Naive B cell (primary cell): ENCODE measurements around the gene ZBTB7A. TPM values are rescaled to one million over a fixed set of nuclear protein-coding genes. Genes with fewer than 3 reads are reported as not detected.
"Not testable (repeated sequence)": the region's sequence is repeated elsewhere in the genome, so short reads cannot be mapped to it uniquely, and the experiment has no call there.

Source experiments
- ATAC-seq, 2 donors: fragments of 150-1000 bp; cut with Tn5 transposase; 2 replicates each; pipeline ENCODE4 v1.10.0; 2021; ENCODE audit warnings: low read depth in 2 of 2, mild to moderate bottlenecking in 2 of 2, moderate library complexity in 2 of 2
- DNase-seq: peaks from one replicate; pipeline ENCODE4 v3.0.0; 2022
- H3K27ac Mint-ChIP-seq, 6 donors: one replicate each; pipeline ENCODE4 v1.8.0; 2020 to 2022; ENCODE audit warnings: mild to moderate bottlenecking in 6 of 6, mixed read lengths in 6 of 6, moderate library complexity in 5 of 6, inconsistent platforms in 2 of 6
- H3K27me3 Mint-ChIP-seq, 3 donors: one replicate each; pipeline ENCODE4 v1.8.0; 2021 to 2022; ENCODE audit warnings: mixed read lengths in 3 of 3, mild to moderate bottlenecking in 1 of 3
- H3K36me3 Mint-ChIP-seq, 2 donors: one replicate each; pipeline ENCODE4 v1.8.0; 2020 to 2022; ENCODE audit warnings: mixed read lengths in 2 of 2, inconsistent platforms in 1 of 2, mild to moderate bottlenecking in 1 of 2
- H3K4me1 Mint-ChIP-seq, 3 donors: one replicate each; pipeline ENCODE4 v1.8.0; 2020 to 2022; ENCODE audit warnings: mixed read lengths in 3 of 3, inconsistent platforms in 1 of 3, mild to moderate bottlenecking in 1 of 3, moderate library complexity in 1 of 3
- H3K4me3 Mint-ChIP-seq, 8 donors: one replicate each; pipeline ENCODE4 v1.8.0; 2020 to 2022; ENCODE audit warnings: mild to moderate bottlenecking in 8 of 8, mixed read lengths in 8 of 8, moderate library complexity in 8 of 8, inconsistent platforms in 2 of 8
- H3K9me3 Mint-ChIP-seq, 7 donors: one replicate each; pipeline ENCODE4 v1.8.0; 2020 to 2022; ENCODE audit warnings: mixed read lengths in 7 of 7, mild to moderate bottlenecking in 5 of 7, inconsistent platforms in 2 of 7, moderate library complexity in 1 of 7
- polyA plus RNA-seq, 6 donors: library from polyadenylated mRNA; unstranded; fragments of 300-500 nt; fragmentation: Illumina TruSeq; gene quantifications; one replicate each; pipeline ENCODE4 v1.2.3, GENCODE V29; 2021; ENCODE audit warnings: low read depth in 6 of 6

ZBTB7A gene
- polyA plus RNA-seq, 6 donors from 2014 or later = 13.5 to 41.2 (median 21.2) TPM

- H3K36me3 Mint-ChIP-seq, H3K4me1 Mint-ChIP-seq, ATAC-seq, H3K27me3 Mint-ChIP-seq, H3K4me3 Mint-ChIP-seq, DNase-seq, H3K9me3 Mint-ChIP-seq, H3K27ac Mint-ChIP-seq: not testable (repeated sequence)
These were observed 67.9 kb downstream of the ZBTB7A start for GRCh38 chr19:3998667-3999412.

- H3K4me3 Mint-ChIP-seq = no peak overlapping the region
- no peak overlapping the region for H3K27ac Mint-ChIP-seq
- H3K9me3 Mint-ChIP-seq = no peaks in the 10 kb centered on the region
- H3K36me3 Mint-ChIP-seq = no peaks in the 10 kb centered on the region
- no peaks in the 10 kb centered on the region for H3K27me3 Mint-ChIP-seq
- ATAC-seq = no peak
- DNase-seq = no peak
- peaks cover 4 to 11% (median 7%) of the 10 kb centered on the region in 3 donors for H3K4me1 Mint-ChIP-seq
These were observed 71.1 kb downstream of the ZBTB7A start for GRCh38 chr19:3995607-3996006.

Other genes with a start within 250 kb of the ZBTB7A start
- gene ZFR2, start 197.9 kb downstream of the ZBTB7A start, polyA plus RNA-seq = 1 to 10 TPM in 1 of 6 donors, under 1 TPM in 2, not detected in 3; 0.45 to 3.5 (median 0.95) TPM
- not detected for gene ATCAY, start 186.2 kb downstream of the ZBTB7A start, polyA plus RNA-seq
- gene NMRK2, start 133.8 kb downstream of the ZBTB7A start, polyA plus RNA-seq = not detected
- 10 to 100 TPM in 5 of 6 donors, 1 to 10 TPM in 1; 9.4 to 30.8 (median 20.2) TPM for gene DAPK3, start 95.8 kb downstream of the ZBTB7A start, polyA plus RNA-seq
- 100 to 1,000 TPM; 315 to 696 (median 594) TPM for gene EEF2, start 81.4 kb downstream of the ZBTB7A start, polyA plus RNA-seq
- gene PIAS4, start 59.2 kb downstream of the ZBTB7A start, polyA plus RNA-seq = 10 to 100 TPM in 1 of 6 donors, 1 to 10 TPM in 5; 5.1 to 12.1 (median 6.1) TPM
- 10 to 100 TPM; 50.3 to 88.0 (median 69.5) TPM for gene MAP2K2, start 57.2 kb upstream of the ZBTB7A start, polyA plus RNA-seq
- gene CREB3L3, start 86.7 kb upstream of the ZBTB7A start, polyA plus RNA-seq = not detected
- 1 to 10 TPM; 1.3 to 5.3 (median 4.4) TPM for gene SIRT6, start 115.7 kb upstream of the ZBTB7A start, polyA plus RNA-seq
- gene ANKRD24, start 115.8 kb upstream of the ZBTB7A start, polyA plus RNA-seq = 1 to 10 TPM in 1 of 6 donors, under 1 TPM in 2, not detected in 3; 0.17 to 1.4 (median 0.43) TPM
- 1 to 10 TPM; 1.0 to 7.3 (median 3.6) TPM for gene EBI3, start 162.6 kb upstream of the ZBTB7A start, polyA plus RNA-seq
- gene YJU2, start 180.2 kb upstream of the ZBTB7A start, polyA plus RNA-seq = 10 to 100 TPM; 25.0 to 42.8 (median 30.7) TPM
- not detected for gene SHD, start 212.4 kb upstream of the ZBTB7A start, polyA plus RNA-seq
- not detected for gene TMIGD2, start 235.5 kb upstream of the ZBTB7A start, polyA plus RNA-seq
- gene FSD1, start 237.7 kb upstream of the ZBTB7A start, polyA plus RNA-seq = 1 to 10 TPM in 3 of 6 donors, under 1 TPM in 1, not detected in 2; 1.00 to 1.6 (median 1.3) TPM